ENCODE measurements around the gene PRKCH. TPM values are rescaled to one million over a fixed set of nuclear protein-coding genes. Genes with fewer than 3 reads are reported as not detected.
A peak's percentile ranks its signal among the peaks of the same experiment; 100 is the strongest.

The PRKCH gene
- total and polyA plus RNA-seq, 2 of the 13 experiments (the other 11 are each of a cell fraction or from before 2014, with no cell fraction given), result 0.48 to 1.3 TPM

DNA sequence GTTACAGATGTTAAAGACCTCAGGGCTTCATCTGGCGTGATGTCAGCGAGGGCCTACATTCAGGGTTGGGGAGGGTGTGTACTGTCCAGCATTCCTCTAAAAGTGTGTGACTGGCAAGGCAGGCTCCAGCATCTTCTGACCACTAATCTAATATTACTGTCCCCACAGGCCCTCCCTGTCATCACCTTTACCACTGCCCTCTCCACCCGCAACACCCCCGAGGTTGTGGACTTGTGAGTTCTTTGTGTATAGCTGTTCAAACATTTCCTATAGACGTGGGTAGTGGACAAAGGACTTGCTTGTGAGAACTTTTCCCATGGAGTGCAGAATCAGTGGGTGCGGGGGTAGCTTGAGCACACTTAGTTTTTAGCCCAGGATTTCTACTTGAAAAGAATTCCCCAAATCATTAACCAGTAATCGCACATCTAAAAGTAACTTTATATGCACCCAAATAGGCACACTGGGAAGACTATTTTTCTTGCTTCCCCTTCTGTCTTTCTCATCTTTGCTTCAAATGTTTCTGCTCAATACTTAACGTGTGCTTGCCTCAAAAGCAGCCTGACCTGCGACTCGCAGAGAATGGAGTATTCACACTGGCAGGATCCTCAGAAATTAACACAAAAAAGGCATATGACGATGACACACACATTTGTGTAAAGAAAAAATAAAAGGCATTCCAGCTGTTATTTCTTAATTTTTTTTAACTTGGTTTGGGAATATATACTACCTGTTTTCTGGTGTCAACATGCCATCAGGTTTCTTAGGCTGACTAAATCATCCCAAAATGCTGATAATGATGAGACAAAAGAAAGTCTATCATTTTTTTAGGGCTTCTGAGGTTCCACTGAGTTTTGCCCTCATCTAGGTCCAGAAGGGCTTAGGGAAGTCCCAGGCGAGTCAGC, 215.5 kb downstream of the PRKCH start (continued):
- TF ChIP-seq, protein P1, sequence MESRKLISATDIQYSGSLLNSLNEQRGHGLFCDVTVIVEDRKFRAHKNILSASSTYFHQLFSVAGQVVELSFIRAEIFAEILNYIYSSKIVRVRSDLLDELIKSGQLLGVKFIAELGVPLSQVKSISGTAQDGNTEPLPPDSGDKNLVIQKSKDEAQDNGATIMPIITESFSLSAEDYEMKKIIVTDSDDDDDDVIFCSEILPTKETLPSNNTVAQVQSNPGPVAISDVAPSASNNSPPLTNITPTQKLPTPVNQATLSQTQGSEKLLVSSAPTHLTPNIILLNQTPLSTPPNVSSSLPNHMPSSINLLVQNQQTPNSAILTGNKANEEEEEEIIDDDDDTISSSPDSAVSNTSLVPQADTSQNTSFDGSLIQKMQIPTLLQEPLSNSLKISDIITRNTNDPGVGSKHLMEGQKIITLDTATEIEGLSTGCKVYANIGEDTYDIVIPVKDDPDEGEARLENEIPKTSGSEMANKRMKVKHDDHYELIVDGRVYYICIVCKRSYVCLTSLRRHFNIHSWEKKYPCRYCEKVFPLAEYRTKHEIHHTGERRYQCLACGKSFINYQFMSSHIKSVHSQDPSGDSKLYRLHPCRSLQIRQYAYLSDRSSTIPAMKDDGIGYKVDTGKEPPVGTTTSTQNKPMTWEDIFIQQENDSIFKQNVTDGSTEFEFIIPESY (CRISPR knock-in tag; IDR thresholded peaks at IDR 0.05), result no peak
- TF ChIP-seq NBN (conservative IDR thresholded peaks at IDR 0.05) (no peak), TCF7 (IDR thresholded peaks at IDR 0.05; ENCODE audit: low read depth) (peak; percentile 68), ZNF878 (CRISPR knock-in tag; IDR thresholded peaks at IDR 0.05) (no peak), ZNF263 (CRISPR knock-in tag; IDR thresholded peaks at IDR 0.05) (no peak), GZF1 (CRISPR knock-in tag; IDR thresholded peaks at IDR 0.05) (no peak), LRRFIP1 (CRISPR knock-in tag; conservative IDR thresholded peaks at IDR 0.05) (no peak), REST (IDR thresholded peaks at IDR 0.05; ENCODE audit: borderline replicate concordance in 1 of 2, low read depth in 1 of 2, low read length in 2 of 2) (no peak), ZBTB7B (CRISPR knock-in tag; IDR thresholded peaks at IDR 0.05) (no peak), EHMT2 (IDR thresholded peaks at IDR 0.05; ENCODE audit: borderline replicate concordance, low read depth, low read length) (peak; percentile 10; the same call in 1 of the 2 replicates), RBM39 (IDR thresholded peaks at IDR 0.05; ENCODE audit: low read depth, low read length, poor library complexity, severe bottlenecking) (no peak), EP300 (IDR thresholded peaks at IDR 0.05; ENCODE audit: low read depth in 2 of 2, low read length in 2 of 2) (peak in 1 of 2 experiments; percentile 85; a peak in 2 of 4 replicates), EP300 (CRISPR knock-in tag; IDR thresholded peaks at IDR 0.05; ENCODE audit: borderline replicate concordance) (peak; percentile 76; the same call in 1 of the 2 replicates), TBX2 (CRISPR knock-in tag; IDR thresholded peaks at IDR 0.05; ENCODE audit: borderline replicate concordance) (no peak), HIC2 (CRISPR knock-in tag; IDR thresholded peaks at IDR 0.05; ENCODE audit: low read depth) (no peak), SRSF9 (IDR thresholded peaks at IDR 0.05; ENCODE audit: borderline replicate concordance, insufficient read depth, low read depth, low read length, poor library complexity, severe bottlenecking) (no peak), SNAPC5 (CRISPR knock-in tag; IDR thresholded peaks at IDR 0.05; ENCODE audit: borderline replicate concordance) (no peak)
